ENCODE measurements around the gene C16orf96. TPM values are rescaled to one million over a fixed set of nuclear protein-coding genes. Genes with fewer than 3 reads are reported as not detected.
A peak's percentile ranks its signal among the peaks of the same experiment; 100 is the strongest.

C16orf96 gene
- total and polyA plus RNA-seq, 2 donors (not counting 1 experiment from before 2014, with no cell fraction given), result 0.31 to 0.79 TPM

DNA sequence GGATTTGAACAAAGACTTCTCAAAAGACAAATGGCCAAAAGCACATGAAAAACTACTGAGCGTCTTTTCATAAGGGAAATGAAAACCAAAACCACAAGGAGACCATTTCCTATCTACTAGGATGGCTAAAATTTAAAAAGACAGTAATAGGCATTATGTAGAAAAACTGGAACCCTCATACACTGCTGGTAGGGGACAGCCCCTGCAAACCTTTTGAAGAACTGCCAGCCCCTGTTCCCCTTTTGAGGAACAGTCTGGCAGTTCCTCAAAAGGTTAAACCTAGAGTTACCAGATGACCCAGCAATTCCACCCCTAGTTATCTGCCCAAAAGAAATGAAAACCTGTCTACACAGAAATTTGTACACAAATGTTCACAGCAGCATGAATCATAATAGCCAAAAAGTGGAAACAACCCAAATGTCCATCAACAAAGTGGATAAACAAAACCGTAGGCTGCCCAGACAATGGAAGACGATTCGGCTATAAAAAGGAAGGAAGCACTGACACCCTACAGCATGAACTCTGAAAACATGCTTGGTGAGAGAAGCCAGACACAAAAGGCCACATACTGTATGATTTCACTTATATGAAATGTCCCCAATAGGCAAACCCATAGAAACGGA is 40.4 kb upstream of the C16orf96 start:
- no peaks in the 10 kb centered on the region for H3K27me3 Mint-ChIP-seq
- 0% methylated on average over 1 of the region's 5 CpGs for WGBS (ENCODE audit: insufficient coverage)
- intact Hi-C loops (cut with micrococcal nuclease), result loop anchor here (1.0 kb wide), 1 partner anchor 10 kb away; no protein-coding TSS in a partner anchor
- H3K27me3 ChIP-seq (replicated peaks in 1 of 4; ENCODE audit: control extremely low read depth in 1 of 4, control insufficient read depth in 3 of 4, insufficient read depth in 4 of 4, low read length in 3 of 4), result no peaks in the 10 kb centered on the region
- peak overlapping the region; percentile 43 to 75 for H3K27ac ChIP-seq (ENCODE audit: low read length in 2 of 2)
- H3K27ac Mint-ChIP-seq, result peak overlapping the region; percentile 86
- H3K4me3 ChIP-seq (ENCODE audit: control extremely low read depth in 1 of 5, extremely low read depth in 1 of 5, insufficient read depth in 1 of 5, low read depth in 2 of 5, low read length in 4 of 5), result peak overlapping the region in 3 of 5 experiments; percentile 2 to 13 (median 3)
- H3K9ac ChIP-seq (ENCODE audit: low read length), result peak overlapping the region; percentile 31
- ATAC-seq (ENCODE audit: low read depth) (peak; percentile 75), DNase-seq (peak; percentile 68)
- peaks cover 11% of the 10 kb centered on the region for H4K20me1 ChIP-seq (ENCODE audit: control insufficient read depth, insufficient read depth, low read length, poor library complexity, severe bottlenecking)
- H3K4me1 ChIP-seq (ENCODE audit: control insufficient read depth in 2 of 2, insufficient read depth in 2 of 2, low read length in 2 of 2), result peaks cover 27 to 39% of the 10 kb centered on the region in 2 donors
- H3K79me2 ChIP-seq (ENCODE audit: control insufficient read depth, insufficient read depth, low read length), result peaks cover 43% of the 10 kb centered on the region
- ChIA-PET CTCF (interaction anchor here (2.5 to 2.9 kb wide), 2 partner anchors 9 to 33 kb away, joined by 7 to 20 read pairs; no protein-coding TSS in a partner anchor), POLR2A (interaction anchor here (0.6 kb wide), 1 partner anchor 17 kb away, joined by 3 read pairs; no protein-coding TSS in a partner anchor)
- peak overlapping the region; percentile 62 for H3K4me2 ChIP-seq (replicated peaks; ENCODE audit: low read depth, low read length, poor library complexity, severe bottlenecking)
- no peaks in the 10 kb centered on the region for H3K9me3 Mint-ChIP-seq (ENCODE audit: insufficient read depth)
- no peak for TF ChIP-seq EZH2 (IDR thresholded peaks at IDR 0.05; ENCODE audit: borderline replicate concordance, insufficient read depth, low read depth, low read length, poor library complexity, severe bottlenecking)
- TF ChIP-seq, protein P1, sequence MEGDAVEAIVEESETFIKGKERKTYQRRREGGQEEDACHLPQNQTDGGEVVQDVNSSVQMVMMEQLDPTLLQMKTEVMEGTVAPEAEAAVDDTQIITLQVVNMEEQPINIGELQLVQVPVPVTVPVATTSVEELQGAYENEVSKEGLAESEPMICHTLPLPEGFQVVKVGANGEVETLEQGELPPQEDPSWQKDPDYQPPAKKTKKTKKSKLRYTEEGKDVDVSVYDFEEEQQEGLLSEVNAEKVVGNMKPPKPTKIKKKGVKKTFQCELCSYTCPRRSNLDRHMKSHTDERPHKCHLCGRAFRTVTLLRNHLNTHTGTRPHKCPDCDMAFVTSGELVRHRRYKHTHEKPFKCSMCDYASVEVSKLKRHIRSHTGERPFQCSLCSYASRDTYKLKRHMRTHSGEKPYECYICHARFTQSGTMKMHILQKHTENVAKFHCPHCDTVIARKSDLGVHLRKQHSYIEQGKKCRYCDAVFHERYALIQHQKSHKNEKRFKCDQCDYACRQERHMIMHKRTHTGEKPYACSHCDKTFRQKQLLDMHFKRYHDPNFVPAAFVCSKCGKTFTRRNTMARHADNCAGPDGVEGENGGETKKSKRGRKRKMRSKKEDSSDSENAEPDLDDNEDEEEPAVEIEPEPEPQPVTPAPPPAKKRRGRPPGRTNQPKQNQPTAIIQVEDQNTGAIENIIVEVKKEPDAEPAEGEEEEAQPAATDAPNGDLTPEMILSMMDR (IDR thresholded peaks at IDR 0.05), result no peak
- no peak overlapping the region for H2AFZ ChIP-seq (ENCODE audit: insufficient read depth, low read depth, low read length, poor library complexity, severe bottlenecking)
- no peaks in the 10 kb centered on the region for H3K9me3 ChIP-seq (ENCODE audit: control extremely low read depth in 1 of 3, control insufficient read depth in 2 of 3, insufficient read depth in 1 of 3, low read length in 2 of 3)
- peaks cover 0 to 27% of the 10 kb centered on the region in 2 experiments for H3K36me3 ChIP-seq (replicated peaks in 1 of 2; ENCODE audit: control extremely low read depth in 1 of 2, control insufficient read depth in 1 of 2, extremely low read depth in 1 of 2, insufficient read depth in 2 of 2, low read length in 1 of 2)
- peak overlapping the region; percentile 78 for H3K4me3 Mint-ChIP-seq
- H3K4me1 Mint-ChIP-seq, result peaks cover 34% of the 10 kb centered on the region
